ENCODE data around the gene SLC27A2.
A peak's percentile ranks its signal among the peaks of the same experiment; 100 is the strongest.

Gene SLC27A2

GRCh38 chr15:50176869-50177268 is 5.1 kb upstream of the SLC27A2 start:
- DNase-seq: no peak
- Histone ChIP-seq H3K27ac (no peak overlapping the region), H3K36me3 (no peaks in the 10 kb centered on the region), H3K27me3 (peaks cover 0 to 9% of the 10 kb centered on the region in 2 donors), H3K4me3 (no peak overlapping the region), H3K9me3 (no peaks in the 10 kb centered on the region), H3K4me1 (peaks cover 0 to 5% (median under 1%) of the 10 kb centered on the region in 4 donors)
- no peak for TF ChIP-seq CTCF (IDR thresholded peaks at IDR 0.05)
- intact Hi-C loops (cut with DNase I; ENCODE audit: low total_unique reads): no loop called here

- no peak for DNase-seq
- intact Hi-C loops (cut with DNase I; ENCODE audit: low total_unique reads): no loop called here
- Histone ChIP-seq H3K4me3 (no peak overlapping the region), H3K9me3 (no peaks in the 10 kb centered on the region), H3K27me3 (peaks cover 0 to 27% of the 10 kb centered on the region in 2 donors), H3K4me1 (peaks cover 0 to 15% (median 11%) of the 10 kb centered on the region in 4 donors), H3K36me3 (no peaks in the 10 kb centered on the region), H3K27ac (no peak overlapping the region)
- TF ChIP-seq CTCF (IDR thresholded peaks at IDR 0.05): no peak
Measured at GRCh38 chr15:50180091-50180490, 1.9 kb upstream of the SLC27A2 start.

GRCh38 chr15:50180582-50180981 is 1.4 kb upstream of the SLC27A2 start:
- intact Hi-C loops (cut with DNase I; ENCODE audit: low total_unique reads): no loop called here
- no peak for DNase-seq
- no peak for TF ChIP-seq CTCF (IDR thresholded peaks at IDR 0.05)
- Histone ChIP-seq H3K4me3 (no peak overlapping the region), H3K36me3 (no peaks in the 10 kb centered on the region), H3K4me1 (peaks cover 0 to 15% (median 11%) of the 10 kb centered on the region in 4 donors), H3K27ac (no peak overlapping the region), H3K27me3 (peaks cover 0 to 27% of the 10 kb centered on the region in 2 donors), H3K9me3 (no peaks in the 10 kb centered on the region)

GRCh38 chr15:50181201-50181968 is 611 bp upstream of the SLC27A2 start:
- H3K9me3 ChIP-seq: no peaks in the 10 kb centered on the region
- intact Hi-C loops (cut with DNase I; ENCODE audit: low total_unique reads): no loop called here
- TF ChIP-seq CTCF (IDR thresholded peaks at IDR 0.05): no peak
- H3K36me3 ChIP-seq: no peaks in the 10 kb centered on the region
- no peak overlapping the region for H3K27ac ChIP-seq
- peaks cover 0 to 27% of the 10 kb centered on the region in 2 donors for H3K27me3 ChIP-seq
- no peak for DNase-seq
- peaks cover 0 to 15% (median 11%) of the 10 kb centered on the region in 4 donors for H3K4me1 ChIP-seq
- peak overlapping the region; percentile 37 to 49 for H3K4me3 ChIP-seq

GRCh38 chr15:50182219-50183013 is 420 bp downstream of the SLC27A2 start:
- Histone ChIP-seq H3K4me1 (peaks cover 0 to 15% (median 11%) of the 10 kb centered on the region in 4 donors), H3K27me3 (peaks cover 0 to 27% of the 10 kb centered on the region in 2 donors), H3K36me3 (no peaks in the 10 kb centered on the region), H3K9me3 (no peaks in the 10 kb centered on the region), H3K27ac (no peak overlapping the region), H3K4me3 (peak overlapping the region; percentile 37 to 49)
- intact Hi-C loops (cut with DNase I; ENCODE audit: low total_unique reads): no loop called here
- DNase-seq: no peak
- no peak for TF ChIP-seq CTCF (IDR thresholded peaks at IDR 0.05)
